IMR-90 (cell line): ENCODE results near the gene PARL. TPM values are rescaled to one million over a fixed set of nuclear protein-coding genes. Genes with fewer than 3 reads are reported as not detected.

ENCODE experiments used
- ATAC-seq: fragments of 200-7000 bp; cut with Tn5 transposase; 2 replicates; pipeline ENCODE4 v1.9.1; 2020; ENCODE audit warnings: low read depth, mild to moderate bottlenecking, moderate library complexity
- BruUV-seq: library from RNA; stranded (reverse); fragments of 400-500 nt; replicated peaks from 2 replicates; lab custom pipeline; 2021; lab: Mats Ljungman, UMichigan
- CTCF ChIA-PET: fragments of 300-600 bp; formaldehyde crosslinking; extraction: SDS; loops from one replicate; lab custom pipeline; 2021; ENCODE audit warnings: antibody characterized with exemption; lab: Yijun Ruan, JAX
- POLR2A ChIA-PET: fragments of 300-600 bp; sonication (Branson Sonifier 250); formaldehyde crosslinking; loops from one replicate; lab custom pipeline; 2022; ENCODE audit warnings: antibody characterized with exemption; ENCODE audit not compliant: unreplicated experiment; lab: Charles Lee
- DNase-seq: peaks from one replicate; pipeline ENCODE4 v3.0.0; 2013
- H2AFZ ChIP-seq: replicated peaks from 2 replicates; pipeline ENCODE3; 2013; ENCODE audit warnings: low read length, mild to moderate bottlenecking; ENCODE audit not compliant: poor library complexity
- H2AK5ac ChIP-seq: 2 replicates; pipeline ENCODE4 v1.6.1; 2013; ENCODE audit warnings: low read depth, low read length, inconsistent platforms
- H2AK9ac ChIP-seq: replicated peaks from 2 replicates; pipeline ENCODE3; 2013; ENCODE audit warnings: mild to moderate bottlenecking, low read depth, low read length, moderate library complexity; ENCODE audit not compliant: poor library complexity
- H2BK120ac ChIP-seq: 2 replicates; pipeline ENCODE4 v1.6.1; 2013; ENCODE audit warnings: low read depth, low read length, inconsistent platforms
- H2BK15ac ChIP-seq: 3 replicates; pipeline ENCODE4 v1.6.1; 2013; ENCODE audit warnings: low read depth, low read length, inconsistent platforms
- H2BK20ac ChIP-seq: 2 replicates; pipeline ENCODE4 v1.6.1; 2013; ENCODE audit warnings: low read depth, mild to moderate bottlenecking, inconsistent platforms, low read length, moderate library complexity
- H2BK5ac ChIP-seq: 2 replicates; pipeline ENCODE4 v1.6.1; 2013; ENCODE audit warnings: mild to moderate bottlenecking, low read depth, low read length, inconsistent platforms; ENCODE audit not compliant: poor library complexity, severe bottlenecking
- H3K14ac ChIP-seq: replicated peaks from 2 replicates; pipeline ENCODE4 v1.6.1; 2013; ENCODE audit warnings: low read depth, low read length, inconsistent platforms
- H3K18ac ChIP-seq: 2 replicates; pipeline ENCODE4 v1.6.1; 2013; ENCODE audit warnings: low read depth, low read length, control low read depth
- H3K23ac ChIP-seq: 2 replicates; pipeline ENCODE4 v1.6.1; 2013; ENCODE audit warnings: low read depth, low read length, inconsistent platforms
- H3K27ac ChIP-seq: 2 replicates; pipeline ENCODE4 v1.5.1; 2013; ENCODE audit warnings: mild to moderate bottlenecking, control low read depth, low read length; ENCODE audit not compliant: insufficient read depth
- H3K27me3 ChIP-seq: 2 replicates; pipeline ENCODE4 v1.6.1; 2013; ENCODE audit warnings: low read length; ENCODE audit not compliant: control insufficient read depth, insufficient read depth
- H3K36me3 ChIP-seq: 2 replicates; pipeline ENCODE4 v1.6.1; 2013; ENCODE audit warnings: low read length, mixed read lengths; ENCODE audit not compliant: control insufficient read depth, insufficient read depth
- H3K4ac ChIP-seq: 2 replicates; pipeline ENCODE4 v1.6.1; 2013; ENCODE audit warnings: low read depth, low read length, inconsistent platforms
- H3K4me1 ChIP-seq: 2 replicates; pipeline ENCODE4 v1.6.1; 2013; ENCODE audit warnings: low read length, mixed read lengths; ENCODE audit not compliant: control insufficient read depth, insufficient read depth
- H3K4me2 ChIP-seq: 2 replicates; pipeline ENCODE4 v1.6.1; 2013; ENCODE audit warnings: low read depth, mild to moderate bottlenecking, control low read depth, low read length, moderate library complexity
- H3K4me3 ChIP-seq: 2 replicates; pipeline ENCODE4 v1.5.1; 2013; ENCODE audit warnings: low read depth, mild to moderate bottlenecking, control low read depth, low read length, moderate library complexity; ENCODE audit not compliant: insufficient read depth
- H3K56ac ChIP-seq: 2 replicates; pipeline ENCODE4 v1.6.1; 2013; ENCODE audit warnings: low read length, inconsistent platforms; ENCODE audit not compliant: insufficient read depth; ENCODE audit errors: extremely low read depth
- H3K79me1 ChIP-seq, 2 experiments: 2 replicates each; pipeline ENCODE4 v1.6.1; 2013; ENCODE audit warnings: low read length in 2 of 2, inconsistent platforms in 1 of 2, low read depth in 1 of 2
- H3K9ac ChIP-seq: 2 replicates; pipeline ENCODE4 v1.6.1; 2013; ENCODE audit warnings: low read depth, low read length, control low read depth
- H3K9me1 ChIP-seq: 2 replicates; pipeline ENCODE4 v1.6.1; 2013; ENCODE audit warnings: low read length, inconsistent platforms; ENCODE audit not compliant: insufficient read depth
- H3K9me3 ChIP-seq: 2 replicates; pipeline ENCODE4 v1.6.1; 2013; ENCODE audit warnings: low read length; ENCODE audit not compliant: control insufficient read depth, insufficient read depth
- H4K20me1 ChIP-seq: 2 replicates; pipeline ENCODE4 v1.6.1; 2013; ENCODE audit warnings: low read length, inconsistent platforms; ENCODE audit not compliant: insufficient read depth
- H4K5ac ChIP-seq: 2 replicates; pipeline ENCODE4 v1.6.1; 2013; ENCODE audit warnings: mild to moderate bottlenecking, low read depth, low read length, control low read depth
- H4K8ac ChIP-seq, 2 experiments: 2 replicates each; pipeline ENCODE4 v1.6.1; 2013; ENCODE audit warnings: low read depth in 2 of 2, low read length in 2 of 2, control low read depth in 1 of 2, inconsistent platforms in 1 of 2
- H4K91ac ChIP-seq: 2 replicates; pipeline ENCODE4 v1.6.1; 2013; ENCODE audit warnings: low read depth, low read length, inconsistent platforms; ENCODE audit not compliant: insufficient read depth
- BHLHE40 ChIP-seq: fragments of 150-350 bp; IDR thresholded peaks from 2 replicates; pipeline ENCODE4 v1.6.1; 2016; ENCODE audit warnings: mild to moderate bottlenecking, low read depth, low read length
- CEBPB ChIP-seq: IDR thresholded peaks from 2 replicates; pipeline ENCODE4 v1.6.1; 2012; ENCODE audit warnings: low read depth, low read length, improper control_type of control experiment
- CHD1 ChIP-seq: IDR thresholded peaks from 2 replicates; pipeline ENCODE4 v1.6.1; 2012; ENCODE audit warnings: low read depth, low read length, improper control_type of control experiment
- CTCF ChIP-seq: conservative IDR thresholded peaks from 2 replicates; pipeline ENCODE4 v1.5.1; 2012; ENCODE audit warnings: mild to moderate bottlenecking, low read depth, low read length, improper control_type of control experiment
- ELK1 ChIP-seq: fragments of 150-350 bp; IDR thresholded peaks from 2 replicates; pipeline ENCODE4 v1.6.1; 2016; ENCODE audit warnings: low read depth, mild to moderate bottlenecking, low read length, moderate library complexity, borderline replicate concordance
- FOS ChIP-seq: fragments of 150-350 bp; IDR thresholded peaks from 2 replicates; pipeline ENCODE4 v1.6.1; 2016; ENCODE audit warnings: low read depth, low read length
- MAFK ChIP-seq: IDR thresholded peaks from 2 replicates; pipeline ENCODE4 v1.6.1; 2012; ENCODE audit warnings: low read depth, low read length, improper control_type of control experiment
- MAZ ChIP-seq: IDR thresholded peaks from 2 replicates; pipeline ENCODE4 v1.6.1; 2012; ENCODE audit warnings: low read depth, mild to moderate bottlenecking, low read length, improper control_type of control experiment, moderate library complexity, borderline replicate concordance
- MXI1 ChIP-seq: IDR thresholded peaks from 2 replicates; pipeline ENCODE4 v1.6.1; 2012; ENCODE audit warnings: low read depth, mild to moderate bottlenecking, low read length, moderate library complexity, borderline replicate concordance
- NFE2L2 ChIP-seq: fragments of 150-350 bp; IDR thresholded peaks from 2 replicates; pipeline ENCODE4 v1.6.1; 2016; ENCODE audit warnings: low read depth, mild to moderate bottlenecking, low read length
- POLR2A ChIP-seq: IDR thresholded peaks from 2 replicates; pipeline ENCODE4 v1.6.1; 2012; ENCODE audit warnings: mild to moderate bottlenecking, low read depth, low read length
- RAD21 ChIP-seq: IDR thresholded peaks from 2 replicates; pipeline ENCODE4 v1.6.1; 2012; ENCODE audit warnings: low read length, improper control_type of control experiment
- RCOR1 ChIP-seq: IDR thresholded peaks from 2 replicates; pipeline ENCODE4 v1.6.1; 2012; ENCODE audit warnings: mild to moderate bottlenecking, low read length, improper control_type of control experiment; ENCODE audit not compliant: insufficient replicate concordance
- SMC3 ChIP-seq: fragments of 150-350 bp; IDR thresholded peaks from 2 replicates; pipeline ENCODE4 v1.6.1; 2016; ENCODE audit warnings: low read depth, mild to moderate bottlenecking, antibody characterized with exemption, low read length, moderate library complexity
- USF2 ChIP-seq: fragments of 150-350 bp; IDR thresholded peaks from 2 replicates; pipeline ENCODE4 v1.6.1; 2017; ENCODE audit warnings: mild to moderate bottlenecking, antibody characterized with exemption, low read length, low read depth
- whole genome bisulfite sequencing, 2 experiments: methylation state at CpG; one replicate each; pipeline versions ENCODE4 v1.1.5 to v1.1.7; 2013; ENCODE audit warnings: missing lambda C conversion rate in 2 of 2; ENCODE audit not compliant: insufficient read length in 1 of 2; ENCODE audit errors: extremely low coverage in 2 of 2; 5-methylcytosine and 5-hydroxymethylcytosine counted together
- dilution Hi-C: fragments of 300-500 bp; cut with HindIII; formaldehyde crosslinking; loops from one replicate; pipeline ENCODE4 v1.14.3; 2018; ENCODE audit warnings: low sequenced_read_pairs; ENCODE audit not compliant: unreplicated experiment
- in situ Hi-C: fragments of 300-500 bp; cut with MboI; formaldehyde crosslinking; loops from 3 replicates; pipeline ENCODE4 v1.14.3; 2019; ENCODE audit warnings: low sequenced_read_pairs, inconsistent platforms, mixed read lengths
- intact Hi-C: fragments of 100-400 bp; cut with micrococcal nuclease; formaldehyde crosslinking; loops from 2 replicates; pipeline ENCODE4 v1.10.0; 2022
- polyA plus RNA-seq, 3 experiments: library from polyadenylated mRNA; depleted of rRNA; stranded (reverse); fragments of >200 nt; gene quantifications; 2 replicates each; pipeline ENCODE4 v1.2.3, GENCODE V29; 2012; ENCODE audit warnings: low replicate concordance in 1 of 3
- total RNA-seq: library from RNA; depleted of rRNA; stranded (reverse); fragments of >200 nt; gene quantifications from 2 replicates; pipeline ENCODE4 v1.2.3, GENCODE V29; 2012

Gene PARL
- total and polyA plus RNA-seq, 2 of the 4 experiments (the other 2 are of a cell fraction), result 35.5 to 42.6 TPM

GRCh38 chr3:183924956-183925355, 40.3 kb upstream of the PARL start:
- no TSS peak for BruUV-seq
- Histone ChIP-seq H3K4ac (no peak overlapping the region), H3K4me1 (peaks cover 7% of the 10 kb centered on the region), H3K4me2 (no peak overlapping the region), H2AK9ac (peak overlapping the region; percentile 15), H2AFZ (no peak overlapping the region), H2BK15ac (no peak overlapping the region), H2BK120ac (no peak overlapping the region), H4K8ac (no peak overlapping the region), H3K9me1 (no peaks in the 10 kb centered on the region), H4K5ac (no peak overlapping the region), H3K27me3 (no peaks in the 10 kb centered on the region), H3K18ac (no peak overlapping the region), H3K14ac (no peak overlapping the region), H3K9ac (no peak overlapping the region), H4K20me1 (no peaks in the 10 kb centered on the region; the same call in 1 of the 2 replicates), H3K36me3 (peaks cover 31% of the 10 kb centered on the region), H3K27ac (no peak overlapping the region), H2AK5ac (no peak overlapping the region), H3K56ac (no peak overlapping the region), H2BK20ac (no peak overlapping the region), H3K9me3 (no peaks in the 10 kb centered on the region), H3K79me1 (no peaks in the 10 kb centered on the region; a peak in 1 of 4 replicates), H2BK5ac (peak overlapping the region; percentile 48), H3K4me3 (no peak overlapping the region), H4K91ac (no peak overlapping the region), H3K23ac (no peak overlapping the region)
- ChIA-PET POLR2A (no interaction called here), CTCF (no interaction called here)
- WGBS, 2 experiments, result 75% methylated on average over 6 of the region's 7 CpGs; no CpG with 5 or more reads in 1 of the 2 experiments
- intact Hi-C loops (no loop called here), dilution Hi-C loops (no loop called here), in situ Hi-C loops (no loop called here)
- no peak for TF ChIP-seq POLR2A
- no peak for TF ChIP-seq MAFK
- no peak for TF ChIP-seq ELK1
- no peak for TF ChIP-seq CTCF
- TF ChIP-seq NFE2L2, result no peak
- TF ChIP-seq SMC3, result no peak
- no peak for TF ChIP-seq RAD21
- peak; percentile 8; the same call in 1 of the 2 replicates for TF ChIP-seq BHLHE40
- TF ChIP-seq RCOR1, result no peak
- peak; percentile 76 for TF ChIP-seq FOS
- TF ChIP-seq MAZ, result no peak
- TF ChIP-seq CHD1, result no peak
- TF ChIP-seq CEBPB, result peak; percentile 48; the same call in 1 of the 2 replicates
- TF ChIP-seq USF2, result no peak
- no peak for TF ChIP-seq MXI1
- DNase-seq (peak; percentile 93), ATAC-seq (peak; percentile 97)
